Measurements from ENCODE around the gene ZNF619. TPM values are rescaled to one million over a fixed set of nuclear protein-coding genes. Genes with fewer than 3 reads are reported as not detected.

The ZNF619 gene
- total RNA-seq, 3 donors from 2014 or later (not counting 1 experiment from before 2014, with no cell fraction given) = 9.5 to 14.3 (median 10.9) TPM

GRCh38 chr3:40451551-40451950, 25.4 kb upstream of the ZNF619 start:
- TF ChIP-seq, protein P1, sequence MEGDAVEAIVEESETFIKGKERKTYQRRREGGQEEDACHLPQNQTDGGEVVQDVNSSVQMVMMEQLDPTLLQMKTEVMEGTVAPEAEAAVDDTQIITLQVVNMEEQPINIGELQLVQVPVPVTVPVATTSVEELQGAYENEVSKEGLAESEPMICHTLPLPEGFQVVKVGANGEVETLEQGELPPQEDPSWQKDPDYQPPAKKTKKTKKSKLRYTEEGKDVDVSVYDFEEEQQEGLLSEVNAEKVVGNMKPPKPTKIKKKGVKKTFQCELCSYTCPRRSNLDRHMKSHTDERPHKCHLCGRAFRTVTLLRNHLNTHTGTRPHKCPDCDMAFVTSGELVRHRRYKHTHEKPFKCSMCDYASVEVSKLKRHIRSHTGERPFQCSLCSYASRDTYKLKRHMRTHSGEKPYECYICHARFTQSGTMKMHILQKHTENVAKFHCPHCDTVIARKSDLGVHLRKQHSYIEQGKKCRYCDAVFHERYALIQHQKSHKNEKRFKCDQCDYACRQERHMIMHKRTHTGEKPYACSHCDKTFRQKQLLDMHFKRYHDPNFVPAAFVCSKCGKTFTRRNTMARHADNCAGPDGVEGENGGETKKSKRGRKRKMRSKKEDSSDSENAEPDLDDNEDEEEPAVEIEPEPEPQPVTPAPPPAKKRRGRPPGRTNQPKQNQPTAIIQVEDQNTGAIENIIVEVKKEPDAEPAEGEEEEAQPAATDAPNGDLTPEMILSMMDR (IDR thresholded peaks at IDR 0.05) = no peak
- DNase-seq (no peak), ATAC-seq (no peak)
- H3K27ac ChIP-seq (ENCODE audit: low read length) = no peak overlapping the region
- H3K27me3 Mint-ChIP-seq (ENCODE audit: low read depth in 2 of 2) = no peaks in the 10 kb centered on the region
- no peaks in the 10 kb centered on the region for H3K9me3 Mint-ChIP-seq
- H3K27me3 ChIP-seq (ENCODE audit: control insufficient read depth, insufficient read depth, low read length) = no peaks in the 10 kb centered on the region
- no peaks in the 10 kb centered on the region for H3K36me3 ChIP-seq (ENCODE audit: control insufficient read depth, insufficient read depth, low read length)
- peak overlapping the region; percentile 96 for H3K4me3 Mint-ChIP-seq
- no peaks in the 10 kb centered on the region for H3K9me3 ChIP-seq (ENCODE audit: control insufficient read depth, insufficient read depth, low read length)
- intact Hi-C loops (cut with micrococcal nuclease) = loop anchor here (5.0 kb wide), 1 partner anchor 1511 kb away; the partner anchor contains the start of gene ULK4
- H3K27ac Mint-ChIP-seq = peak overlapping the region in 1 of 2 donors; percentile 99
- H3K36me3 Mint-ChIP-seq = no peaks in the 10 kb centered on the region
- peaks cover 16% of the 10 kb centered on the region for H3K4me1 ChIP-seq (ENCODE audit: control insufficient read depth, insufficient read depth, low read length)
- peaks cover 25 to 36% of the 10 kb centered on the region in 2 donors for H3K4me1 Mint-ChIP-seq
- no peak overlapping the region for H3K4me3 ChIP-seq (ENCODE audit: low read length)

GRCh38 chr3:40452057-40452456, 24.9 kb upstream of the ZNF619 start:
- no peaks in the 10 kb centered on the region for H3K36me3 Mint-ChIP-seq
- peak overlapping the region; percentile 93 to 99 for H3K27ac Mint-ChIP-seq
- TF ChIP-seq, protein P1 (IDR thresholded peaks at IDR 0.05) = no peak
- H3K27me3 Mint-ChIP-seq (ENCODE audit: low read depth in 2 of 2) = no peaks in the 10 kb centered on the region
- H3K4me3 Mint-ChIP-seq = peak overlapping the region; percentile 96
- ATAC-seq (no peak), DNase-seq (no peak)
- peaks cover 30 to 42% of the 10 kb centered on the region in 2 donors for H3K4me1 Mint-ChIP-seq
- Histone ChIP-seq H3K27ac (ENCODE audit: low read length) (peak overlapping the region; percentile 95), H3K4me3 (ENCODE audit: low read length) (no peak overlapping the region), H3K4me1 (ENCODE audit: control insufficient read depth, insufficient read depth, low read length) (peaks cover 18% of the 10 kb centered on the region), H3K36me3 (ENCODE audit: control insufficient read depth, insufficient read depth, low read length) (no peaks in the 10 kb centered on the region), H3K27me3 (ENCODE audit: control insufficient read depth, insufficient read depth, low read length) (no peaks in the 10 kb centered on the region), H3K9me3 (ENCODE audit: control insufficient read depth, insufficient read depth, low read length) (no peaks in the 10 kb centered on the region)
- intact Hi-C loops (cut with micrococcal nuclease) = loop anchor here (5.0 kb wide), 1 partner anchor 1510 kb away; the partner anchor contains the start of gene ULK4
- 90% methylated on average over 1 of the region's 1 CpG for WGBS (ENCODE audit: insufficient coverage)
- H3K9me3 Mint-ChIP-seq = peaks cover 0 to 1% of the 10 kb centered on the region in 2 donors

- H3K27ac Mint-ChIP-seq = peak overlapping the region; percentile 93 to 99
- WGBS (ENCODE audit: insufficient coverage) = 3% methylated on average over 7 of the region's 7 CpGs
Observed at GRCh38 chr3:40452562-40452875, 24.4 kb upstream of the ZNF619 start.

More at GRCh38 chr3:40452562-40452875, 24.4 kb upstream of the ZNF619 start:
- Histone ChIP-seq H3K4me3 (ENCODE audit: low read length) (peak overlapping the region; percentile 75), H3K9me3 (ENCODE audit: control insufficient read depth, insufficient read depth, low read length) (no peaks in the 10 kb centered on the region), H3K36me3 (ENCODE audit: control insufficient read depth, insufficient read depth, low read length) (no peaks in the 10 kb centered on the region), H3K27ac (ENCODE audit: low read length) (peak overlapping the region; percentile 95), H3K27me3 (ENCODE audit: control insufficient read depth, insufficient read depth, low read length) (no peaks in the 10 kb centered on the region), H3K4me1 (ENCODE audit: control insufficient read depth, insufficient read depth, low read length) (peaks cover 18% of the 10 kb centered on the region)
- peaks cover 33 to 43% of the 10 kb centered on the region in 2 donors for H3K4me1 Mint-ChIP-seq
- peak overlapping the region; percentile 96 for H3K4me3 Mint-ChIP-seq
- H3K27me3 Mint-ChIP-seq (ENCODE audit: low read depth in 2 of 2) = no peaks in the 10 kb centered on the region
- intact Hi-C loops (cut with micrococcal nuclease) = loop anchor here (5.0 kb wide), 1 partner anchor 1510 kb away; the partner anchor contains the start of gene ULK4
- ATAC-seq = no peak
- TF ChIP-seq, protein P1 (IDR thresholded peaks at IDR 0.05) = no peak
- H3K36me3 Mint-ChIP-seq = no peaks in the 10 kb centered on the region
- DNase-seq = no peak
- peaks cover 0 to 3% of the 10 kb centered on the region in 2 donors for H3K9me3 Mint-ChIP-seq

All from natural killer cell (primary cell).